HepG2 (cell line): ENCODE data around the gene SGO1. TPM values are rescaled to one million over a fixed set of nuclear protein-coding genes. Genes with fewer than 3 reads are reported as not detected.

Experiments used
- ATAC-seq: fragments of 200-7000 bp; cut with Tn5 transposase; 3 replicates; pipeline ENCODE4 v1.9.1; 2020; ENCODE audit warnings: mild to moderate bottlenecking, moderate library complexity
- Bru-seq: library from RNA; stranded (reverse); fragments of 400-500 nt; gene quantifications from one replicate; lab custom pipeline; 2021; lab: Mats Ljungman, UMichigan
- BruChase-seq, 2 experiments: library from RNA; stranded (reverse); fragments of 400-500 nt; gene quantifications; one replicate each; lab custom pipeline; 2021; lab: Mats Ljungman, UMichigan
- BruUV-seq: library from RNA; stranded (reverse); fragments of 400-500 nt; replicated peaks from 2 replicates; lab custom pipeline; 2021; lab: Mats Ljungman, UMichigan
- CTCF ChIA-PET: fragments of 300-600 bp; formaldehyde crosslinking; extraction: SDS; loops from one replicate; lab custom pipeline; 2021; ENCODE audit warnings: low total read pairs, inconsistent platforms, low intra/inter-chr PET ratio; lab: Yijun Ruan, JAX
- POLR2A ChIA-PET: fragments of 350-600 bp; sonication (Branson Sonifier 250); formaldehyde crosslinking; loops from one replicate; lab custom pipeline; 2020; ENCODE audit warnings: antibody characterized with exemption, inconsistent platforms; lab: Yijun Ruan, JAX
- DNase-seq: peaks from one replicate; pipeline ENCODE4 v3.0.0-alpha.2; 2015; ENCODE audit warnings: low spot score
- FAIRE-seq: peaks from 3 replicates; lab custom pipeline; 2011; peaks lifted over from hg19 to GRCh38; lab: Jason Lieb, UNC
- H2AFZ ChIP-seq: one replicate; pipeline ENCODE4 v1.6.1; 2011; ENCODE audit warnings: low read length, inconsistent platforms
- H3K27ac ChIP-seq: fragments of 300-600 bp; 3 replicates; pipeline ENCODE4 v1.8.0; 2011; ENCODE audit warnings: mixed run types, mild to moderate bottlenecking, mixed read lengths, low read length, inconsistent platforms; ENCODE audit not compliant: insufficient read depth; ENCODE audit errors: extremely low read length
- H3K27me3 ChIP-seq, 2 experiments: fragments of 200-600 bp in 1 of 2; 2 replicates in 1 of 2; 3 replicates in 1 of 2; pipeline versions ENCODE4 v1.6.0 to v1.8.0; 2011; ENCODE audit warnings: low read length in 2 of 2, mild to moderate bottlenecking in 2 of 2, moderate library complexity in 2 of 2, inconsistent platforms in 1 of 2; ENCODE audit not compliant: insufficient read depth in 2 of 2, control insufficient read depth in 1 of 2
- H3K36me3 ChIP-seq, 2 experiments: fragments of 200-600 bp in 1 of 2; replicated peaks in 1 of 2; 2 replicates in 1 of 2; 3 replicates in 1 of 2; pipeline versions ENCODE4 v1.5.1 to v1.8.0; 2011; ENCODE audit warnings: low read length in 2 of 2, inconsistent platforms in 1 of 2; ENCODE audit not compliant: insufficient read depth in 2 of 2, control insufficient read depth in 1 of 2
- H3K4me1 ChIP-seq: 2 replicates; pipeline ENCODE4 v1.5.1; 2012; ENCODE audit warnings: low read length, inconsistent platforms; ENCODE audit not compliant: insufficient read depth
- H3K4me2 ChIP-seq: 2 replicates; pipeline ENCODE4 v1.6.0; 2011; ENCODE audit warnings: low read depth, low read length, inconsistent platforms
- H3K4me3 ChIP-seq, 3 experiments: fragments of 200-600 bp in 1 of 3; sonication (generic), shearing (Covaris generic) in 1 of 3; replicated peaks in 1 of 3; 2 replicates each; pipeline ENCODE4 v1.5.1; 2011 to 2016; ENCODE audit warnings: low read length in 3 of 3, inconsistent platforms in 2 of 3, low read depth in 2 of 3, mild to moderate bottlenecking in 2 of 3, control low read depth in 1 of 3, mixed read lengths in 1 of 3; ENCODE audit not compliant: insufficient read depth in 1 of 3
- H3K79me2 ChIP-seq: one replicate; pipeline ENCODE4 v1.6.1; 2011; ENCODE audit warnings: low read length, inconsistent platforms; ENCODE audit not compliant: insufficient read depth
- H3K9ac ChIP-seq: 2 replicates; pipeline ENCODE4 v1.6.0; 2011; ENCODE audit warnings: mild to moderate bottlenecking, low read depth, low read length, inconsistent platforms; ENCODE audit not compliant: insufficient read depth
- H3K9me3 ChIP-seq: 2 replicates; pipeline ENCODE4 v1.5.1; 2012; ENCODE audit warnings: mild to moderate bottlenecking, low read length
- H4K20me1 ChIP-seq: 2 replicates; pipeline ENCODE4 v1.6.0; 2011; ENCODE audit warnings: inconsistent platforms, mild to moderate bottlenecking, low read length, moderate library complexity; ENCODE audit not compliant: insufficient read depth
- ATF2 ChIP-seq: sonication (generic); formaldehyde crosslinking; IDR thresholded peaks from 2 replicates; pipeline ENCODE4 v1.4.0; 2020; ENCODE audit warnings: missing genetic modification reagents
- CHD2 ChIP-seq: IDR thresholded peaks from 2 replicates; pipeline ENCODE4 v1.6.1; 2011; ENCODE audit warnings: low read depth, low read length, improper control_type of control experiment
- HOXA7 ChIP-seq: sonication (generic); formaldehyde crosslinking; IDR thresholded peaks from 2 replicates; pipeline ENCODE4 v1.8.1; 2022; ENCODE audit warnings: mild to moderate bottlenecking, missing genetic modification reagents, moderate library complexity
- MAF1 ChIP-seq: sonication (generic); formaldehyde crosslinking; IDR thresholded peaks from 2 replicates; pipeline ENCODE4 v1.5.0; 2020; ENCODE audit warnings: missing genetic modification reagents, borderline replicate concordance
- MAZ ChIP-seq, 2 experiments: sonication (generic) in 1 of 2; formaldehyde crosslinking in 1 of 2; IDR thresholded peaks; 2 replicates each; pipeline versions ENCODE4 v1.5.0 to v1.6.1; 2012 to 2020; ENCODE audit warnings: low read depth in 2 of 2, mild to moderate bottlenecking in 2 of 2, borderline replicate concordance in 1 of 2, improper control_type of control experiment in 1 of 2, low read length in 1 of 2, missing genetic modification reagents in 1 of 2, moderate library complexity in 1 of 2
- NCOA1 ChIP-seq: sonication (generic); formaldehyde crosslinking; IDR thresholded peaks from 2 replicates; pipeline ENCODE4 v1.9.0; 2021; ENCODE audit warnings: missing genetic modification reagents
- ONECUT2 ChIP-seq: sonication (generic); formaldehyde crosslinking; IDR thresholded peaks from 2 replicates; pipeline ENCODE4 v1.4.0; 2020; ENCODE audit warnings: missing genetic modification reagents
- TOPORS ChIP-seq: sonication (generic); formaldehyde crosslinking; IDR thresholded peaks from 2 replicates; pipeline ENCODE4 v1.8.0; 2023; ENCODE audit warnings: mild to moderate bottlenecking, missing genetic modification reagents
- ZBTB2 ChIP-seq: sonication (generic); formaldehyde crosslinking; IDR thresholded peaks from 2 replicates; pipeline ENCODE4 v1.8.0; 2022; ENCODE audit warnings: low read depth, missing genetic modification reagents
- ZNF331 ChIP-seq: sonication (generic); formaldehyde crosslinking; IDR thresholded peaks from 2 replicates; pipeline ENCODE4 v1.4.0; 2020; ENCODE audit warnings: missing genetic modification reagents
- ZNF710 ChIP-seq: sonication (generic); formaldehyde crosslinking; IDR thresholded peaks from 2 replicates; pipeline ENCODE4 v1.5.0; 2020; ENCODE audit warnings: mild to moderate bottlenecking, missing genetic modification reagents, borderline replicate concordance
- WGBS: methylation state at CpG from one replicate; pipeline ENCODE4 v1.1.6; 2017; ENCODE audit warnings: low lambda C conversion rate; 5-methylcytosine and 5-hydroxymethylcytosine counted together
- in situ Hi-C: cut with HindIII; loops from 2 replicates; pipeline ENCODE4 v1.10.0; 2017; ENCODE audit warnings: low pct_unique_long_range_greater_than_20kb; ENCODE audit not compliant: extremely low pct_ligation_motif_present
- intact Hi-C: fragments of 100-400 bp; cut with micrococcal nuclease; formaldehyde crosslinking; loops from one replicate; pipeline ENCODE4 v1.10.0; 2022; ENCODE audit not compliant: unreplicated experiment
- long read RNA-seq, 2 experiments: library from RNA in 1 of 2; library from polyadenylated mRNA in 1 of 2; stranded (forward) in 1 of 2; unstranded in 1 of 2; transcript quantifications; one replicate each; pipeline ENCODE4 v2.0.0, GENCODE V29; 2019 to 2022
- polyA minus RNA-seq, 3 experiments: library from RNA; depleted of rRNA, polyadenylated mRNA; stranded (reverse); fragments of >200 nt; gene quantifications; 2 replicates each; pipeline ENCODE4 v1.2.3, GENCODE V29; 2011; ENCODE audit warnings: low replicate concordance in 1 of 3
- polyA plus RNA-seq, 8 experiments: library from polyadenylated mRNA; depleted of rRNA in 3 of 8; stranded (reverse) in 7 of 8; unstranded in 1 of 8; fragments of >200 nt; fragmentation: Illumina TruSeq in 4 of 8; extraction: Trizol in 4 of 8; gene quantifications; 2 replicates each; pipeline versions ENCODE4 v1.2.1 to v1.2.3, GENCODE V29; 2011 to 2016; ENCODE audit warnings: low read depth in 4 of 8, missing spikeins in 1 of 8, mixed read lengths in 1 of 8; ENCODE audit not compliant: insufficient read depth in 1 of 8
- total RNA-seq, 5 experiments: library from RNA; depleted of rRNA; stranded (reverse); fragments of >200 nt; fragmentation: Illumina TruSeq; extraction: Trizol; gene quantifications; 2 replicates each; pipeline ENCODE4 v1.2.3, GENCODE V29; 2016; ENCODE audit warnings: low read depth in 1 of 5

SGO1 gene
- 16.1 and 23.8 TPM in 2 replicates for total RNA-seq (2016; rRNA removed; fragmentation: Illumina TruSeq; extraction: Trizol)
- total RNA-seq (2016; cell fraction: cytosol; rRNA removed; fragmentation: Illumina TruSeq; extraction: Trizol; ENCODE audit: low read depth), result 6.4 and 6.9 TPM in 2 replicates
- 15.3 and 19.8 TPM in 2 replicates for total RNA-seq (2016; cell fraction: insoluble cytoplasmic fraction; rRNA removed; fragmentation: Illumina TruSeq; extraction: Trizol)
- 15.4 and 15.5 TPM in 2 replicates for total RNA-seq (2016; cell fraction: membrane; rRNA removed; fragmentation: Illumina TruSeq; extraction: Trizol)
- 14.4 and 14.6 TPM in 2 replicates for total RNA-seq (2016; cell fraction: nucleus; rRNA removed; fragmentation: Illumina TruSeq; extraction: Trizol)
- polyA plus RNA-seq (2011; rRNA removed), result 1.4 and 2.1 TPM in 2 replicates
- 0.97 and 1.4 TPM in 2 replicates for polyA plus RNA-seq (2011; cell fraction: cytosol; rRNA removed)
- polyA plus RNA-seq (2011; cell fraction: nucleus; rRNA removed), result 0.50 and 1.2 TPM in 2 replicates
- polyA plus RNA-seq (2012), result 2.4 and 5.4 TPM in 2 replicates
- polyA plus RNA-seq (2016; cell fraction: cytosol; fragmentation: Illumina TruSeq; extraction: Trizol; ENCODE audit: low read depth), result 4.9 and 5.5 TPM in 2 replicates
- polyA plus RNA-seq (2016; cell fraction: insoluble cytoplasmic fraction; fragmentation: Illumina TruSeq; extraction: Trizol; ENCODE audit: low read depth), result 22.0 and 23.5 TPM in 2 replicates
- 8.3 and 10.1 TPM in 2 replicates for polyA plus RNA-seq (2016; cell fraction: membrane; fragmentation: Illumina TruSeq; extraction: Trizol; ENCODE audit: low read depth)
- 13.8 TPM in 2 replicates for polyA plus RNA-seq (2016; cell fraction: nucleus; fragmentation: Illumina TruSeq; extraction: Trizol; ENCODE audit: insufficient read depth, low read depth)
- polyA minus RNA-seq (2011; rRNA and poly(A)+ RNA removed; ENCODE audit: low replicate concordance), result 0.90 and 4.6 TPM in 2 replicates
- 2.0 and 3.3 TPM in 2 replicates for polyA minus RNA-seq (2011; cell fraction: cytosol; rRNA and poly(A)+ RNA removed)
- 6.8 and 11.5 TPM in 2 replicates for polyA minus RNA-seq (2011; cell fraction: nucleus; rRNA and poly(A)+ RNA removed)
- Bru-seq, nascent RNA, result percentile 67 among the genes with signal in this experiment
- percentile 63 among the genes with signal in this experiment for BruChase-seq, experiment 1, labeled RNA remaining after a 6-hour chase
- BruChase-seq, experiment 2, labeled RNA remaining after a 2-hour chase, result percentile 74 among the genes with signal in this experiment
- long read RNA-seq, experiment 1, partial matches to known transcripts, result 14 of 23 reads
- long read RNA-seq, experiment 1, other reads (novel, unspliced or antisense), result 3 of 23 reads
- long read RNA-seq, experiment 2, partial matches to known transcripts, result 2 of 7 reads
- long read RNA-seq, experiment 2, other reads (novel, unspliced or antisense), result 4 of 7 reads

GRCh38 chr3:20185679-20186599 lies at the start of gene SGO1:
Gene SGO1 (minus strand): TSS chr3:20186206. CDS start chr3:20184027, 2,179 bp downstream.
- ChIA-PET CTCF (no interaction called here), POLR2A (no interaction called here)
- TF ChIP-seq CHD2 (peak; percentile 18; the same call in 1 of the 2 replicates), MAZ (IDR thresholded peaks at IDR 0.05; ENCODE audit: borderline replicate concordance, low read depth, low read length) (no peak), MAZ (CRISPR knock-in tag; IDR thresholded peaks at IDR 0.05; ENCODE audit: low read depth) (no peak), MAF1 (CRISPR knock-in tag) (no peak), ZNF331 (CRISPR knock-in tag) (peak; percentile 56; the same call in 1 of the 2 replicates), ZBTB2 (CRISPR knock-in tag) (no peak), HOXA7 (CRISPR knock-in tag) (no peak), ONECUT2 (CRISPR knock-in tag) (no peak), ZNF710 (CRISPR knock-in tag) (no peak), ATF2 (CRISPR knock-in tag) (peak; percentile 60; the same call in 1 of the 2 replicates), NCOA1 (CRISPR knock-in tag) (no peak), TOPORS (CRISPR knock-in tag) (peak; percentile 91; the same call in 1 of the 2 replicates)

More at GRCh38 chr3:20185679-20186599, at the start of gene SGO1:
- WGBS, result 0% methylated on average over 18 of the region's 65 CpGs
- Histone ChIP-seq H3K27me3 (no peaks in the 10 kb centered on the region; a peak in 1 of 5 replicates), H2AFZ (peak within 1 kb of the TSS; percentile 96), H3K79me2 (peaks cover 23% of the 10 kb centered on the region), H3K4me2 (peak within 1 kb of the TSS; percentile 76), H3K36me3 (peaks cover 0 to 19% of the 10 kb centered on the region in 2 experiments; a peak in 3 of 5 replicates), H3K9me3 (no peaks in the 10 kb centered on the region), H4K20me1 (no peaks in the 10 kb centered on the region), H3K9ac (peak within 1 kb of the TSS; percentile 96), H3K27ac (peak within 1 kb of the TSS; percentile 91), H3K4me3 (peak within 1 kb of the TSS; percentile 91 to 99 (median 93)), H3K4me1 (peaks cover 21% of the 10 kb centered on the region)
- intact Hi-C loops, result loop anchor here (5.0 to 10.0 kb wide), 2 partner anchors 241 to 299 kb away; partner anchors contain the start of gene RAB5A
- ATAC-seq, result peak; percentile 98
- BruUV-seq, result TSS peak; percentile 84
- peak; percentile 94 for DNase-seq
- peak; percentile 88 for FAIRE-seq
- in situ Hi-C loops, result no loop called here
